Muscle layer of duodenum (tissue), 2 donors: Measurements from ENCODE around the gene RBL2.
"Not testable (repeated sequence)": the region's sequence is repeated elsewhere in the genome, so short reads cannot be mapped to it uniquely, and the experiment has no call there.

Experiments
- H3K27ac ChIP-seq: one replicate; pipeline ENCODE4 v1.7.0; 2013; ENCODE audit warnings: mild to moderate bottlenecking, low read length
- H3K27me3 ChIP-seq: one replicate; pipeline ENCODE4 v1.7.0; 2013; ENCODE audit warnings: low read depth, mild to moderate bottlenecking, control low read depth, low read length
- H3K36me3 ChIP-seq, 2 donors: one replicate each; pipeline ENCODE4 v1.7.0; 2013; ENCODE audit warnings: low read length in 2 of 2, control low read depth in 1 of 2, mild to moderate bottlenecking in 1 of 2; ENCODE audit not compliant: insufficient read depth in 2 of 2, control insufficient read depth in 1 of 2
- H3K4me1 ChIP-seq, 2 donors: one replicate each; pipeline ENCODE4 v1.7.0; 2013; ENCODE audit warnings: low read length in 2 of 2, mild to moderate bottlenecking in 2 of 2, control low read depth in 1 of 2, moderate library complexity in 1 of 2; ENCODE audit not compliant: insufficient read depth in 2 of 2, control insufficient read depth in 1 of 2
- H3K4me3 ChIP-seq, 2 donors: one replicate each; pipeline ENCODE4 v1.7.0; 2013; ENCODE audit warnings: low read length in 2 of 2, low read depth in 1 of 2, mild to moderate bottlenecking in 1 of 2
- H3K9me3 ChIP-seq, 2 donors: one replicate each; pipeline ENCODE4 v1.7.0; 2013; ENCODE audit warnings: low read length in 2 of 2, control low read depth in 1 of 2, mild to moderate bottlenecking in 1 of 2; ENCODE audit not compliant: control insufficient read depth in 1 of 2
- donor health status: healthy.

RBL2 gene

DNA sequence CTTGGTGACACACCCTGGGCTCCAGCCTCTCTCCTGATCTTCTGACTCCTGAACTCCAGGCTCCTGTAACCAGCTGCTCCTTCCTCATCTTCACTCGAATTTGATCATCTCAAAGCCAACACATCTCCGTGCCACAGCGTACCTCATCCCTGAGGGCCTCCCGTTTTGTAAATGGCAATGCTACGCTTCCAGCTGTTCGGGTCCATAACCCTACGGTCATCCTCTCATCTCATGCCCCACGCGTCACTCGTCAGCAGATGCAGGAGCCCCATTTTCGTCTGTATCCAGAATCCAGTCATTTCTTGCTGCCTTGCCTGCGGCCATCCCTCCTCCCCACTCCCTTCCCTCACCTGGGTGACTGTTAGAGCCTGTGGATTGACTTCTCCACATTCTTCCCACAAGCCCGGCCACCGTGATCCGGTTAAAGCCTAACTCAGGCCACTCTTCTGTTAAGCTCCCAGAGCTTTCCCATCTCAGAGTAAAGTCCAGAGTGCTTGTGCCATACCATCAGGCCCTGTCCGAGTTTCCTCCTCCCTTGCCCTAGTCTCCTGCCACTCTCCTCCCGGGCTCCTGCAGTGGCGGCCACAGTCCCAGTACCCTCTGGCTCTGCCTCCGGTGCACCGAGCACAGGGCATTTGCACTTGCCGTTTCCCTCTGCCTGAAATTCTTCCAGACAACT is 89.0 kb downstream of the RBL2 start:
- Histone ChIP-seq H3K4me1 (no peaks in the 10 kb centered on the region), H3K9me3 (no peaks in the 10 kb centered on the region), H3K27me3 (no peaks in the 10 kb centered on the region), H3K4me3 (no peak overlapping the region), H3K36me3 (no peaks in the 10 kb centered on the region), H3K27ac (no peak overlapping the region)

DNA sequence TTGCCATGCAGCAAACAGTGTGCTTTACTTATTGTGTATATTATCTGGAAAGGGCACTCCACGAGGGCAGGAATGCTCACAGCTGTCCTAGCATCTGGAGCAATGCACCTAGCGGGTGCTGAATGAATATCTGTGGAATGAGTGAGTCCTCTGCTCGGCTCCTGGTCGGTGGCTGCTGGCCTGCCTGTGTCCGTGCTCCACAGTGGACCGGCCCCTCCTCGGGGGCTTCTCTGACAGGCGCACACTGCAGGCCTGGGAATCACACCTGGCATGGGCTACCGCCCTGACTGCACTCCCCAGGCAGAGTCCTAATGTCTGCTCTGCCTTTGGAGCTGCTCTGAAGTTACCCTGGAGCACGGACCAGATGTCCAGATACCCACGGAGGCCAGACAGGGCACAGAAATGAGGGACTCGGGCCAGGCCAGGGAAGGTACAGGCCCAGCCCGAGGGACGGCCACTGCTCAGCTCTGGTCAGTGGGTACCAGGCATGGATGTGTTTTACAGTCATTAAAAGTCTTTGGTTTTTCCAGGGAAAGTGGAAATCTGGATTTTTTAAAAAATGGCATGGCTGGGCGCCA is 89.8 kb downstream of the RBL2 start:
- no peak overlapping the region for H3K27ac ChIP-seq
- no peak overlapping the region for H3K4me3 ChIP-seq
- H3K4me1 ChIP-seq = no peaks in the 10 kb centered on the region
- no peaks in the 10 kb centered on the region for H3K36me3 ChIP-seq
- no peaks in the 10 kb centered on the region for H3K9me3 ChIP-seq
- H3K27me3 ChIP-seq = no peaks in the 10 kb centered on the region

DNA sequence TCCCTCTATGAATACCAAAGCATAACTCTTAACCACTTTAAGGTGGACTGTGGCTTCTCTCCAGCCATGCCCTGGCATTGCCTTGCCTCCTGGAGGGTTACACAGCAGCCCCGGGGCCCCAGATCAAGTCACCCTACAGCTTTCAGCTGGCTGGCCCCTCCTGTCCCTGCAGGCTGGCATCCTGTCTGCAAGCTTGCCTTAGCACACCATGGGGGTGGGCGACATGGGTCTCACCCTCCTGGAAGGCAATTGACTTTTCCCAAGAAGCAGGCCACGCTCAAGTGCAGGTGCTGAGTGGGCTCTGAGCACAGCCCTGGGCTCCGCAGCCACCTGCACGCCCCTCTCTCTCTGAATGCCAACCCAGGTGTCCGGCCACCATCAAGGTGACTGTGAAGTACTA is 94.5 kb downstream of the RBL2 start:
- Histone ChIP-seq H3K27ac (no peak overlapping the region), H3K9me3 (no peaks in the 10 kb centered on the region), H3K4me3 (no peak overlapping the region), H3K4me1 (no peaks in the 10 kb centered on the region), H3K27me3 (no peaks in the 10 kb centered on the region), H3K36me3 (no peaks in the 10 kb centered on the region)

DNA sequence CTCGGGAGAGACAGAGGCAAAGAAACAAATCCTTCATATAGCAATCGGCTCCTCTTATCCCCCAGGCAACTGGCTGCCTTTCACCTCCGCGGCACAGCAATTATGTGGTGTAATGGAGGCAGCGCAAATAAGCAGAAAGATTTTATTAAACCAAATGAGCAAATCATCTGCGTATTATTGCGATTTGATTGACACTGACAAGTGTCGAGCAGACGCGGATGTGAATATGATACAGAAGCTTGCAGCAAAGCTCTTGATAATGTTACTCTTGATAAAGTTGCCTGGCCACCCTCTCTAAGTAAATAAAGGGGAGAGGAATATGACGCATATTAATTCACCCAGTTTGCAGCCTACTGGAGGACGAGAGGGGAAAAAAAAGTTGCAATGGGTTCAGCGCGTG is 95.2 kb downstream of the RBL2 start:
- H3K4me1 ChIP-seq = no peaks in the 10 kb centered on the region
- H3K27ac ChIP-seq = no peak overlapping the region
- no peaks in the 10 kb centered on the region for H3K36me3 ChIP-seq
- no peaks in the 10 kb centered on the region for H3K9me3 ChIP-seq
- no peak overlapping the region for H3K4me3 ChIP-seq
- no peaks in the 10 kb centered on the region for H3K27me3 ChIP-seq

DNA sequence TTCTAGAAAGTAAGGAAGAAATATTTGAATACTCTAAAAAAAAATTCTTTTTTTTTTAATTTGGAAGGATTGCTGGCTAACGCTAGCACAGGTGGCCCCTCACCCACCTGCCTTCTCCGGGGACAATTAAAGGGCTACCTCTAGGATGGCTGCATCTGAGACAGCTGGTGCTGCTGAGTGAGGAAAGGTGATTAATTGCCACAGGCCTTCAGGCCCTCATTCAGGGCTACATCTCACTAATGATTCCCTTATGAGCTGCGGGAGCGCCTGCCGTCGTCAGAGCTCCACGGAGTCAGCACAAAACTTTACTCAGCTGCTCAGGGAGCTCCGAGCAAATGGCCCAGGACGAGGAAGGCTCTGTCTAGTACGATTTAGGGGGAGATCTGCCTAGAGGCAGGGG is 95.8 kb downstream of the RBL2 start:
- H3K4me3 ChIP-seq = no peak overlapping the region
- no peaks in the 10 kb centered on the region for H3K36me3 ChIP-seq
- no peaks in the 10 kb centered on the region for H3K9me3 ChIP-seq
- H3K27me3 ChIP-seq = no peaks in the 10 kb centered on the region
- H3K27ac ChIP-seq = no peak overlapping the region
- no peaks in the 10 kb centered on the region for H3K4me1 ChIP-seq

DNA sequence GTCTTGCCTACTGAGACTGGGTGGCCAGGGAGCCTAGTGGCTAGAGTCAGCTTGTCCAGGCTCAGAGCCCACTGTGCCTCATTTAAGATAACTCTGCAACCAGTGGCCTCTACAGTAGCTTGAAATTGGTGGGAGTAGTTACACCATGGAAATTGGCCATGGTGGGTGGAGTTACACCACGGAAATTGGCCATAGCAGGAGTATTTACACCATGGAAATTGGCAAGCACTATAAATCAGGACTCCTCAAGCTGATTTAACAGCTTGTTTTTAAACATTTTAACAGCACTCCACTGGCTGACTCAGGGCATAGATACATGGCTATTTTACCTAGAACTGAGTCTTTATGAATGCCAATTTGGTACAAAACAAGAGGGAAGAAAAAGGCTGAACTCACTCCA is 96.5 kb downstream of the RBL2 start:
- Histone ChIP-seq H3K36me3 (no peaks in the 10 kb centered on the region), H3K9me3 (no peaks in the 10 kb centered on the region), H3K4me3 (no peak overlapping the region), H3K4me1 (no peaks in the 10 kb centered on the region), H3K27me3 (no peaks in the 10 kb centered on the region), H3K27ac (no peak overlapping the region)

DNA sequence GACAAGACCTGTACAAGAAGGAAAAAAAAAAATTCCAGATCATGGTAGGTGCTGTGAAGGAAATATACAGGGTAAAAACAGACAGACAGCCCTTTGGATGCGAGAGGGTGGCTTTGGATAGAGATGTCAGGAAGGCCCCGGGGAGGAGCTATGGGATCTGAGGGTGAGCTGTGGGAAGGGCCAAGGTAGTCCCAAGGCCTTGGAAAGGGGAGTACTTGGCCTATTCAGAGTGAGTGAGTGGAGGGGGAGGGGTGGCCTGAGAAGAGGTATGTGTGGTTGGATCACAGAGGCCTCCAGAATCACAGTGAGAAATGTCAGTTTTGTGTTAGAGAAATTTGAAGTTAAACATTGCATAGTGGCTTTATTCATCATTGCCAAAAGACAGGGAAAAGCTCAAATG is 99.9 kb downstream of the RBL2 start:
- no peaks in the 10 kb centered on the region for H3K27me3 ChIP-seq
- H3K27ac ChIP-seq = no peak overlapping the region
- no peak overlapping the region for H3K4me3 ChIP-seq
- H3K9me3 ChIP-seq = no peaks in the 10 kb centered on the region
- no peaks in the 10 kb centered on the region for H3K36me3 ChIP-seq
- no peaks in the 10 kb centered on the region for H3K4me1 ChIP-seq

DNA sequence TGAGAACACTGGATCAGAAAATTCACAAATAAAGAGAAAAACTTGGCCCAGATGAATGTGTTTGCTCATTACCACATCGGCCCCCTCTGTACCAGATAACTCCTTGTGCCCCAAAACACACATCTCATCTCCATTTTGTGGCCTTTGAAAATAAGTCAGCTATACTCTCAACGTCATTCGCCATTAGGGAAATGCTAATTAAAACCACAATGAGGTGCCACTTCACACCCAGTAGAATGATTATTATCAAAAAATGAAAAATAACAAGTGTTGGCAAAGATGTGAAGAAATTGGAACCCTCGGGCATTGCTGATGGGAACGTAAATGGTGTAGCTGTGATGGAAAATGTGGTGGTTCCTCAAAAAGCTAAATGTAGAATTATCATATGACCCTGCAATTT is 103.4 kb downstream of the RBL2 start:
- H3K4me1 ChIP-seq = no peaks in the 10 kb centered on the region
- H3K9me3 ChIP-seq = no peaks in the 10 kb centered on the region
- H3K36me3 ChIP-seq = no peaks in the 10 kb centered on the region
- no peaks in the 10 kb centered on the region for H3K27me3 ChIP-seq
- no peak overlapping the region for H3K27ac ChIP-seq
- no peak overlapping the region for H3K4me3 ChIP-seq

DNA sequence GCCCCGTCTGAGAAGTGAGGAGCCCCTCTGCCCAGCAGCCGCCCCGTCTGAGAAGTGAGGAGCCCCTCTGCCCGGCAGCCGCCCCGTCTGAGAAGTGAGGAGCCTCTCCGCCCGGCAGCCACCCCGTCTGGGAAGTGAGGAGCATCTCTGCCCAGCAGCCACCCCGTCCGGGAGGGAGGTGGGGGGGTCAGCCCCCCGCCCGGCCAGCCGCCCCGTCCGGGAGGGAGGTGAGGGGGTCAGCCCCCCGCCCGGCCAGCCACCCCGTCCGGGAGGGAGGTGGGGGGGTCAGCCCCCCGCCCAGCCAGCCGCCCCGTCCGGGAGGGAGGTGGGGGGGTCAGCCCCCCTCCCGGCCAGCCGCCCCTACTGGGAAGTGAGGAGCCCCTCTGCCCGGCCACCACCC is 105.1 kb downstream of the RBL2 start:
- not testable (repeated sequence) for H3K4me3 ChIP-seq, H3K27me3 ChIP-seq, H3K9me3 ChIP-seq, H3K36me3 ChIP-seq, H3K4me1 ChIP-seq, H3K27ac ChIP-seq

DNA sequence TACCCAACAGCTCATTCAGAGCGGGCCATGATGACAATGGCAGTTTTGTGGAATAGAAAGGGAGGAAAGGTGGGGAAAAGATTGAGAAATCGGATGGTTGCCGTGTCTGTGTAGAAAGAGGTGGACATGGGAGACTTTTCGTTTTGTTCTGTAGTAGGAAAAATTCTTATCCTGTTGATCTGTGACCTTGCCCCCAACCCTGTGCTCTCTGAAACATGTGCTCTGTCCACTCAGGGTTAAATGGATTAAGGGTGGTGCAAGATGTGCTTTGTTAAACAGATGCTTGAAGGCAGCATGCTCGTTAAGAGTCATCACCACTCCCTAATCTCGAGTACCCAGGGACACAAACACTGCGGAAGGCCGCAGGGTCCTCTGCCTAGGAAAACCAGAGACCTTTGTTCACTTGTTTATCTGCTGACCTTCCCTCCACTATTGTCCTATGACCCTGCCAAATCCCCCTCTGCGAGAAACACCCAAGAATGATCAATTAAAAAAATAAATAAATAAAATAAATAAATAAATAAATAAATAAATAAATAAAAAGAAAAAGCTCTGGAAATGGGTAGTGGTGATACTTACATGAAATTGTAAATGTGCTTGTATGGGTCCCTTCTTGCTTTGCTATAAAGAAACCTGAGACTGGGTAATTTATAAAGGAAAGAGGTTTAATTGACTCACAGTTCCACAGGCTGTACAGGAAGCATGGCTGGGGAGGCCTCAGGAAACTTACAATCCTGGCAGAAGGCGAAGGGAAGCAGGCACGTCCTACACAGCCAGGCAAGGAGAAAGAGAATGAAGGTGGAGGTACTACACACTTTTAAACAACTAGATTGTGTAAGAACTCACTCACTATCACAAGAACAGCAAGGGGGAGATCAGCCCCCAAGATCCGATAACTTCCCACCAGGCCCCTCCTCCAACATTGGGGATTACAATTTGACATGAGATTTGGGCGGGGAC is 105.8 kb downstream of the RBL2 start:
- H3K27ac ChIP-seq, H3K36me3 ChIP-seq: not testable (repeated sequence)

More for the DNA sequence above, 105.8 kb downstream of the RBL2 start:
- H3K4me1 ChIP-seq, H3K9me3 ChIP-seq, H3K4me3 ChIP-seq, H3K27me3 ChIP-seq: not testable (repeated sequence)
